Measurements from ENCODE around the gene NRIP3.

NRIP3 gene

GRCh38 chr11:9041747-9042146, 37.9 kb upstream of the NRIP3 start:
- no peak for TF ChIP-seq POLR2AphosphoS5 (IDR thresholded peaks at IDR 0.05; ENCODE audit: low read depth)
- H3K4me3 ChIP-seq (replicated peaks; ENCODE audit: insufficient read depth, low read length): no peak overlapping the region
- DNase-seq (ENCODE audit: low read depth in 1 of 2, low spot score in 1 of 2): no peak

GRCh38 chr11:9040410-9040809, 36.6 kb upstream of the NRIP3 start:
- Histone ChIP-seq H3K27ac (replicated peaks) (no peak overlapping the region), H3K4me3 (replicated peaks; ENCODE audit: insufficient read depth, low read length) (no peak overlapping the region), H3K27me3 (ENCODE audit: insufficient read depth, poor library complexity, severe bottlenecking) (no peaks in the 10 kb centered on the region)
- DNase-seq (ENCODE audit: low read depth in 1 of 2, low spot score in 1 of 2): no peak
- TF ChIP-seq GABPA (IDR thresholded peaks at IDR 0.05; ENCODE audit: low read depth): no peak
- no peak for TF ChIP-seq SPI1 (IDR thresholded peaks at IDR 0.05; ENCODE audit: borderline replicate concordance, low read depth)
- TF ChIP-seq, protein P1, sequence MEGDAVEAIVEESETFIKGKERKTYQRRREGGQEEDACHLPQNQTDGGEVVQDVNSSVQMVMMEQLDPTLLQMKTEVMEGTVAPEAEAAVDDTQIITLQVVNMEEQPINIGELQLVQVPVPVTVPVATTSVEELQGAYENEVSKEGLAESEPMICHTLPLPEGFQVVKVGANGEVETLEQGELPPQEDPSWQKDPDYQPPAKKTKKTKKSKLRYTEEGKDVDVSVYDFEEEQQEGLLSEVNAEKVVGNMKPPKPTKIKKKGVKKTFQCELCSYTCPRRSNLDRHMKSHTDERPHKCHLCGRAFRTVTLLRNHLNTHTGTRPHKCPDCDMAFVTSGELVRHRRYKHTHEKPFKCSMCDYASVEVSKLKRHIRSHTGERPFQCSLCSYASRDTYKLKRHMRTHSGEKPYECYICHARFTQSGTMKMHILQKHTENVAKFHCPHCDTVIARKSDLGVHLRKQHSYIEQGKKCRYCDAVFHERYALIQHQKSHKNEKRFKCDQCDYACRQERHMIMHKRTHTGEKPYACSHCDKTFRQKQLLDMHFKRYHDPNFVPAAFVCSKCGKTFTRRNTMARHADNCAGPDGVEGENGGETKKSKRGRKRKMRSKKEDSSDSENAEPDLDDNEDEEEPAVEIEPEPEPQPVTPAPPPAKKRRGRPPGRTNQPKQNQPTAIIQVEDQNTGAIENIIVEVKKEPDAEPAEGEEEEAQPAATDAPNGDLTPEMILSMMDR (IDR thresholded peaks at IDR 0.05; ENCODE audit: insufficient read depth, low read length): no peak
- TF ChIP-seq, protein P2, sequence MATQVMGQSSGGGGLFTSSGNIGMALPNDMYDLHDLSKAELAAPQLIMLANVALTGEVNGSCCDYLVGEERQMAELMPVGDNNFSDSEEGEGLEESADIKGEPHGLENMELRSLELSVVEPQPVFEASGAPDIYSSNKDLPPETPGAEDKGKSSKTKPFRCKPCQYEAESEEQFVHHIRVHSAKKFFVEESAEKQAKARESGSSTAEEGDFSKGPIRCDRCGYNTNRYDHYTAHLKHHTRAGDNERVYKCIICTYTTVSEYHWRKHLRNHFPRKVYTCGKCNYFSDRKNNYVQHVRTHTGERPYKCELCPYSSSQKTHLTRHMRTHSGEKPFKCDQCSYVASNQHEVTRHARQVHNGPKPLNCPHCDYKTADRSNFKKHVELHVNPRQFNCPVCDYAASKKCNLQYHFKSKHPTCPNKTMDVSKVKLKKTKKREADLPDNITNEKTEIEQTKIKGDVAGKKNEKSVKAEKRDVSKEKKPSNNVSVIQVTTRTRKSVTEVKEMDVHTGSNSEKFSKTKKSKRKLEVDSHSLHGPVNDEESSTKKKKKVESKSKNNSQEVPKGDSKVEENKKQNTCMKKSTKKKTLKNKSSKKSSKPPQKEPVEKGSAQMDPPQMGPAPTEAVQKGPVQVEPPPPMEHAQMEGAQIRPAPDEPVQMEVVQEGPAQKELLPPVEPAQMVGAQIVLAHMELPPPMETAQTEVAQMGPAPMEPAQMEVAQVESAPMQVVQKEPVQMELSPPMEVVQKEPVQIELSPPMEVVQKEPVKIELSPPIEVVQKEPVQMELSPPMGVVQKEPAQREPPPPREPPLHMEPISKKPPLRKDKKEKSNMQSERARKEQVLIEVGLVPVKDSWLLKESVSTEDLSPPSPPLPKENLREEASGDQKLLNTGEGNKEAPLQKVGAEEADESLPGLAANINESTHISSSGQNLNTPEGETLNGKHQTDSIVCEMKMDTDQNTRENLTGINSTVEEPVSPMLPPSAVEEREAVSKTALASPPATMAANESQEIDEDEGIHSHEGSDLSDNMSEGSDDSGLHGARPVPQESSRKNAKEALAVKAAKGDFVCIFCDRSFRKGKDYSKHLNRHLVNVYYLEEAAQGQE (IDR thresholded peaks at IDR 0.05; ENCODE audit: insufficient replicate concordance, low read depth): no peak
- TF ChIP-seq POLR2AphosphoS5 (IDR thresholded peaks at IDR 0.05; ENCODE audit: low read depth): no peak

More at GRCh38 chr11:9041747-9042146, 37.9 kb upstream of the NRIP3 start:
- no peak overlapping the region for H3K27ac ChIP-seq (replicated peaks)
- H3K27me3 ChIP-seq (ENCODE audit: insufficient read depth, poor library complexity, severe bottlenecking): no peaks in the 10 kb centered on the region

GRCh38 chr11:9039863-9040262, 36.1 kb upstream of the NRIP3 start:
- no peak overlapping the region for H3K27ac ChIP-seq (replicated peaks)
- H3K4me3 ChIP-seq (replicated peaks; ENCODE audit: insufficient read depth, low read length): no peak overlapping the region
- DNase-seq (ENCODE audit: low read depth in 1 of 2, low spot score in 1 of 2): no peak
- no peaks in the 10 kb centered on the region for H3K27me3 ChIP-seq (ENCODE audit: insufficient read depth, poor library complexity, severe bottlenecking)
- TF ChIP-seq, protein P2 (IDR thresholded peaks at IDR 0.05; ENCODE audit: insufficient replicate concordance, low read depth): no peak
- TF ChIP-seq POLR2AphosphoS5 (IDR thresholded peaks at IDR 0.05; ENCODE audit: low read depth) (no peak), SPI1 (IDR thresholded peaks at IDR 0.05; ENCODE audit: borderline replicate concordance, low read depth) (no peak), GABPA (IDR thresholded peaks at IDR 0.05; ENCODE audit: low read depth) (no peak)
- TF ChIP-seq, protein P1 (IDR thresholded peaks at IDR 0.05; ENCODE audit: insufficient read depth, low read length): no peak

- TF ChIP-seq, protein P1 (IDR thresholded peaks at IDR 0.05; ENCODE audit: insufficient read depth, low read length): no peak
- no peaks in the 10 kb centered on the region for H3K27me3 ChIP-seq (ENCODE audit: insufficient read depth, poor library complexity, severe bottlenecking)
- no peak overlapping the region for H3K27ac ChIP-seq (replicated peaks)
- DNase-seq (ENCODE audit: low read depth in 1 of 2, low spot score in 1 of 2): peak in 1 of 2 experiments; percentile 25
- H3K4me3 ChIP-seq (replicated peaks; ENCODE audit: insufficient read depth, low read length): no peak overlapping the region
Observed at GRCh38 chr11:9039198-9039597, 35.4 kb upstream of the NRIP3 start.
